Measurements from ENCODE around the gene SEMA6A. TPM values are rescaled to one million over a fixed set of nuclear protein-coding genes. Genes with fewer than 3 reads are reported as not detected.

The SEMA6A gene
- polyA plus RNA-seq, 2 donors, result 1.4 to 1.6 TPM

DNA sequence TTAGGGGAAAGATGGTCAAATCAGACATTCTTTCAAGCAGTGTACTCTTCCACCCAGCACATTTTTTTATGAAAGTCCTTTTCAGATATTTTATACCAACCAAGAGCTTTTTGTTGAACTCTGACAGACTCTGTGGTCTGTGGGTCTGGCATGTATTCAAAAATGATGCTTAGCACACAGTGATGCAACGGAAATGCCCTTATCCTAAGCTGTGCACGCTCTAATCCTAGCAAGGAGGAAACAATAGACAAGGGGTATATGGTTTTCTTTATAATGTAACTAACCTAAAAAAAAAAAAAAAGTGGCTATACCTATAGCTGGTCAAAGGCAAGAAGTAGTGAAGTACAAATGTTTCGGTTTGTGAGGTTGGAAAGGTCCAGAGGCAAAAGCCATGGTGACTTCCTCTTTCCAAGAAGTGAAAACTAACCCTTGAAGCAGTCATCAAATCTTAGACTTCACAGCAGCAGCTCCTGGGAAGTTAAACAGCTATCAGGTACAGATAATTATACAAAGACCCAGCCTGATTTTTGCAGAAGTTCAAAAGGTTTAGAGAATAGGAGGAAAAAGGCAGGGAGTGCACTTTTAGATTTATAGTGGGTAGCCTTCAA, 82.5 kb downstream of the SEMA6A start:
- no peak overlapping the region for H3K27ac ChIP-seq (ENCODE audit: low read depth in 2 of 2, low read length in 1 of 2)
- H3K9me3 ChIP-seq (ENCODE audit: control insufficient read depth in 2 of 2, insufficient read depth in 1 of 2, low read depth in 1 of 2, low read length in 1 of 2), result no peaks in the 10 kb centered on the region
- 64 to 68% methylated on average over 3 of the region's 3 CpGs for WGBS, 2 donors
- H3K4me1 ChIP-seq (ENCODE audit: control insufficient read depth in 2 of 2, insufficient read depth in 2 of 2, low read length in 1 of 2), result no peaks in the 10 kb centered on the region
- H3K36me3 ChIP-seq (ENCODE audit: control insufficient read depth in 2 of 2, insufficient read depth in 2 of 2, low read length in 1 of 2), result peaks cover 0 to 4% of the 10 kb centered on the region in 2 donors
- H3K27me3 ChIP-seq (ENCODE audit: control insufficient read depth in 1 of 2, insufficient read depth in 2 of 2, low read length in 2 of 2), result no peaks in the 10 kb centered on the region
- H3K4me3 ChIP-seq (ENCODE audit: low read depth in 1 of 2, low read length in 2 of 2), result no peak overlapping the region

- no peak overlapping the region for H3K27ac ChIP-seq (ENCODE audit: low read depth in 2 of 2, low read length in 1 of 2)
- WGBS, 2 donors, result 96% methylated on average over 6 of the region's 6 CpGs
- no peaks in the 10 kb centered on the region for H3K4me1 ChIP-seq (ENCODE audit: control insufficient read depth in 2 of 2, insufficient read depth in 2 of 2, low read length in 1 of 2)
These were observed 86.1 kb downstream of the SEMA6A start for GRCh38 chr5:116488356-116489041.

GRCh38 chr5:116487045-116487444, 87.6 kb downstream of the SEMA6A start:
- WGBS, 2 donors, result 70 to 85% methylated on average over 1 of the region's 1 CpG
- no peaks in the 10 kb centered on the region for H3K4me1 ChIP-seq (ENCODE audit: control insufficient read depth in 2 of 2, insufficient read depth in 2 of 2, low read length in 1 of 2)
- H3K27ac ChIP-seq (ENCODE audit: low read depth in 2 of 2, low read length in 1 of 2), result no peak overlapping the region
- no peaks in the 10 kb centered on the region for H3K27me3 ChIP-seq (ENCODE audit: control insufficient read depth in 1 of 2, insufficient read depth in 2 of 2, low read length in 2 of 2)
- no peak overlapping the region for H3K4me3 ChIP-seq (ENCODE audit: low read depth in 1 of 2, low read length in 2 of 2)
- no peaks in the 10 kb centered on the region for H3K9me3 ChIP-seq (ENCODE audit: control insufficient read depth in 2 of 2, insufficient read depth in 1 of 2, low read depth in 1 of 2, low read length in 1 of 2)
- H3K36me3 ChIP-seq (ENCODE audit: control insufficient read depth in 2 of 2, insufficient read depth in 2 of 2, low read length in 1 of 2), result peaks cover 2 to 3% of the 10 kb centered on the region in 2 donors

More at GRCh38 chr5:116488356-116489041, 86.1 kb downstream of the SEMA6A start:
- H3K9me3 ChIP-seq (ENCODE audit: control insufficient read depth in 2 of 2, insufficient read depth in 1 of 2, low read depth in 1 of 2, low read length in 1 of 2), result no peaks in the 10 kb centered on the region
- H3K4me3 ChIP-seq (ENCODE audit: low read depth in 1 of 2, low read length in 2 of 2), result no peak overlapping the region
- peaks cover 0 to 2% of the 10 kb centered on the region in 2 donors for H3K36me3 ChIP-seq (ENCODE audit: control insufficient read depth in 2 of 2, insufficient read depth in 2 of 2, low read length in 1 of 2)
- H3K27me3 ChIP-seq (ENCODE audit: control insufficient read depth in 1 of 2, insufficient read depth in 2 of 2, low read length in 2 of 2), result no peaks in the 10 kb centered on the region

DNA sequence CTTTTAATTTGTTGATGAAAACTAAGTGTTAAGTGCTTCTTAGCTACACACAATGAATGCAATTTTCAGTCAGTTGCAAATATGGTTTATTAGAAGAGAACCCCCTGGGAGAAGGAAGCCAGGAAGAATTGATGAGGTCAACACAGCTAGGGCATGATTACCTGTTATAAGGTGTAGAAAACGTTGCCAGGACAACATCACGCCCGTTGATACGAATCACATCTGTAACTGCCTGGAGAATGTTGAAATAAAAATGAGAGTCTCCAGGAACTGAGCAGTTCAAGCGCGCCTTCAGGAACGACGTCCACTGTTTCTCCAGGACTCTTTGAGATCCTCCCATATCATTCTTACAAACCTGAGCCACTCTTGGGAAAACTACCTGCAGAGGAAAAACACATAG, 88.0 kb downstream of the SEMA6A start:
- no peak overlapping the region for H3K4me3 ChIP-seq (ENCODE audit: low read depth in 1 of 2, low read length in 2 of 2)
- no peaks in the 10 kb centered on the region for H3K27me3 ChIP-seq (ENCODE audit: control insufficient read depth in 1 of 2, insufficient read depth in 2 of 2, low read length in 2 of 2)
- H3K36me3 ChIP-seq (ENCODE audit: control insufficient read depth in 2 of 2, insufficient read depth in 2 of 2, low read length in 1 of 2), result peaks cover 2 to 3% of the 10 kb centered on the region in 2 donors
- WGBS, 2 donors, result 72 to 74% methylated on average over 8 of the region's 8 CpGs
- H3K27ac ChIP-seq (ENCODE audit: low read depth in 2 of 2, low read length in 1 of 2), result no peak overlapping the region
- no peaks in the 10 kb centered on the region for H3K9me3 ChIP-seq (ENCODE audit: control insufficient read depth in 2 of 2, insufficient read depth in 1 of 2, low read depth in 1 of 2, low read length in 1 of 2)
- H3K4me1 ChIP-seq (ENCODE audit: control insufficient read depth in 2 of 2, insufficient read depth in 2 of 2, low read length in 1 of 2), result no peaks in the 10 kb centered on the region

- Histone ChIP-seq H3K4me1 (ENCODE audit: control insufficient read depth in 2 of 2, insufficient read depth in 2 of 2, low read length in 1 of 2) (no peaks in the 10 kb centered on the region), H3K27me3 (ENCODE audit: control insufficient read depth in 1 of 2, insufficient read depth in 2 of 2, low read length in 2 of 2) (no peaks in the 10 kb centered on the region), H3K36me3 (ENCODE audit: control insufficient read depth in 2 of 2, insufficient read depth in 2 of 2, low read length in 1 of 2) (peaks cover 3 to 5% of the 10 kb centered on the region in 2 donors), H3K27ac (ENCODE audit: low read depth in 2 of 2, low read length in 1 of 2) (no peak overlapping the region), H3K4me3 (ENCODE audit: low read depth in 1 of 2, low read length in 2 of 2) (no peak overlapping the region), H3K9me3 (ENCODE audit: control insufficient read depth in 2 of 2, insufficient read depth in 1 of 2, low read depth in 1 of 2, low read length in 1 of 2) (no peaks in the 10 kb centered on the region)
- 92 to 94% methylated on average over 4 of the region's 4 CpGs for WGBS, 2 donors
These were observed 90.0 kb downstream of the SEMA6A start for GRCh38 chr5:116484645-116485044.

DNA sequence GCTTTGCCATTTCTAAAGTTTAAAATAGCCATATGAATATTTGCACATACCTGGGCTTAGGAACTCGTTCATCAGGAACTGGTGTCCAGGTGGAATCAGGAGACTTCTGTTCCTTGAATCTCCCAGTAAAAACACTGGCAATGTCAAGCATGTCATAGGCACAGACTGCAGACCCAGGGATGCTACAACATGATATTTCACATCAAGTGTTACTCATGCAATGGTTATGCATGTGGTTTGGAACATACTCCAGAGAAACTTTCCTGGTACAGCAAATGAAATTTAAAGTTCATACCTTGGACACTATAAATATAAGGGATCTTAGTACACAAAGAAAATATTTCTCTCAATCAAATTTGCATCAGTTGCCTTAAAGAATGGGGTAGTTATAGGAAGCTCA, 92.2 kb downstream of the SEMA6A start:
- peaks cover 6 to 12% of the 10 kb centered on the region in 2 donors for H3K36me3 ChIP-seq (ENCODE audit: control insufficient read depth in 2 of 2, insufficient read depth in 2 of 2, low read length in 1 of 2)
- H3K27ac ChIP-seq (ENCODE audit: low read depth in 2 of 2, low read length in 1 of 2), result no peak overlapping the region
- H3K9me3 ChIP-seq (ENCODE audit: control insufficient read depth in 2 of 2, insufficient read depth in 1 of 2, low read depth in 1 of 2, low read length in 1 of 2), result peaks cover 0 to 4% of the 10 kb centered on the region in 2 donors
- H3K4me1 ChIP-seq (ENCODE audit: control insufficient read depth in 2 of 2, insufficient read depth in 2 of 2, low read length in 1 of 2), result no peaks in the 10 kb centered on the region
- H3K4me3 ChIP-seq (ENCODE audit: low read depth in 1 of 2, low read length in 2 of 2), result no peak overlapping the region
- H3K27me3 ChIP-seq (ENCODE audit: control insufficient read depth in 1 of 2, insufficient read depth in 2 of 2, low read length in 2 of 2), result no peaks in the 10 kb centered on the region
- 84% methylated on average over 1 of the region's 1 CpG for WGBS, 2 donors

DNA sequence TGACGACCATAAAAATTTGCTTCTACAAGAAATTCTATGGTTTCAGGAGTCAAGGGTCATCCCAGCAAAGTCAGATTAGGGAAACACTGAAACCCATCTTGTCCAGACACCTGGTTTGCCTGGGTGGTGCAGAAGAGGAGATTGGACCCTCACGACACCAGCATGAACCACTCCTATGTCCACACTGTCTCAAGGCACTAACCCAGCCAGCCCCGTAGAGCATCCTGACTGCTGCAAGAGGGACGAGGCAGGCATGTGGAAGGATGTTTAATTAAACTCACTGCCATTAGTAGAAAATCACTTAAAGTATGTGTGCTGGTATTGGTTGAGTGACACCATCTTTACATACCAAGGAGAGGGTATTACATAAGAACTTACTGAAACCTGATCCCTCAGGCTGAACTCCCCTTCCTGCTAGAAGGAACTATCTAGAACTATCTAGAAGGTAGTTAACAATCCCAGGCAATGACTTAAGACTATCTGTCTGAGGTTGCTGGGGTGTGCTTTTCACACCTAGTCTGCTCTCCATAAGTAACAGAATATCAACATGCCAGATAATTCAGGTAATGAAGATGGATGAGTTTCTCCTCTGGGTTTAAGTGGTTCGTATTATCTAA, 93.6 kb downstream of the SEMA6A start:
- WGBS, 2 donors, result 93 to 95% methylated on average over 5 of the region's 5 CpGs
- peaks cover 0 to 4% of the 10 kb centered on the region in 2 donors for H3K9me3 ChIP-seq (ENCODE audit: control insufficient read depth in 2 of 2, insufficient read depth in 1 of 2, low read depth in 1 of 2, low read length in 1 of 2)
- no peak overlapping the region for H3K27ac ChIP-seq (ENCODE audit: low read depth in 2 of 2, low read length in 1 of 2)
- peaks cover 6 to 12% of the 10 kb centered on the region in 2 donors for H3K36me3 ChIP-seq (ENCODE audit: control insufficient read depth in 2 of 2, insufficient read depth in 2 of 2, low read length in 1 of 2)
- H3K4me3 ChIP-seq (ENCODE audit: low read depth in 1 of 2, low read length in 2 of 2), result no peak overlapping the region
- H3K27me3 ChIP-seq (ENCODE audit: control insufficient read depth in 1 of 2, insufficient read depth in 2 of 2, low read length in 2 of 2), result no peaks in the 10 kb centered on the region
- H3K4me1 ChIP-seq (ENCODE audit: control insufficient read depth in 2 of 2, insufficient read depth in 2 of 2, low read length in 1 of 2), result no peaks in the 10 kb centered on the region

DNA sequence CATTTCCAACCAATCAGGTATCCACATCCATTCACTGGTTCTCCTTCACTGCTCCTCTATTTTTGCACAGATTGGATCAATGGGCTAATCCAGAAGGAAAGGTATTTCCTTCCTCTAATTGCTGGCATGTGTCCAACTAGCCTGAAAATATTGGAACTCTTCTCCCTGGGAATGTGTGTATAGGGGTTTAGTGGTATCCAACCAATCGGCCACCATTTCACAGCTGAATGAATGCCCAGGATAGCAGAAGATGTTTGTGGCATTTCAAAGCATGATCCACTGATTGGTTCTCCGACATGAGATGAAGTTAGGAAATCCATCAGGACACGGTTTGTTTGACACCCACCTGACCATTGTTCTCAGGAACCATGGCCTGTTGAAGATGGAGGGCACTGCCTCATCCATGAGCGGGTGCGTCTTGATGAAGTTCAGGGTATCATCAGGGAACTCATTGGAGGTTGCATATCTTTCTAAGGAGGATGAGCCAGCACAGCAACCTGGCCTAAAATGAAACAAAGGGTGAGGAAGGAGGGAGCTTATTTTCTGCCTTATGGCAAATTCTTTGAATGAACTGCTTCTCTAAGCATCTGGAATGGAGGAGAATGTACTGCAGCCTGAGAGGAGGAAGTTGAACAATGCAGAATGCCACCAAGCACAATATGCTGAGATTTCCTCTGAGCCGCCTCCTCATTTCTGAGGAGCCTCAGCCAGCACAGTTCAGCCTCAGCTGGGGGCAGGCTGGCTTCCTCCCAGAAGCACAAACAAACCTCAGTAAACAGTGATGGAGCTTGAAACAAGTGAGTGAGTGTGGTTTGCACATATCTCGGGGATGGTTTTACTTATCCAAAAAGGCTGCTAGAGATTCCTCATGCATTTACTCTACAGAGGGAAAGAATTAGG, 94.6 kb downstream of the SEMA6A start:
- Histone ChIP-seq H3K27me3 (ENCODE audit: control insufficient read depth in 1 of 2, insufficient read depth in 2 of 2, low read length in 2 of 2) (no peaks in the 10 kb centered on the region), H3K36me3 (ENCODE audit: control insufficient read depth in 2 of 2, insufficient read depth in 2 of 2, low read length in 1 of 2) (peaks cover 6 to 12% of the 10 kb centered on the region in 2 donors), H3K4me1 (ENCODE audit: control insufficient read depth in 2 of 2, insufficient read depth in 2 of 2, low read length in 1 of 2) (no peaks in the 10 kb centered on the region), H3K9me3 (ENCODE audit: control insufficient read depth in 2 of 2, insufficient read depth in 1 of 2, low read depth in 1 of 2, low read length in 1 of 2) (peaks cover 0 to 4% of the 10 kb centered on the region in 2 donors), H3K4me3 (ENCODE audit: low read depth in 1 of 2, low read length in 2 of 2) (no peak overlapping the region), H3K27ac (ENCODE audit: low read depth in 2 of 2, low read length in 1 of 2) (no peak overlapping the region)
- WGBS, 2 donors, result 86 to 88% methylated on average over 7 of the region's 7 CpGs

- no peak overlapping the region for H3K4me3 ChIP-seq (ENCODE audit: low read depth in 1 of 2, low read length in 2 of 2)
- no peaks in the 10 kb centered on the region for H3K4me1 ChIP-seq (ENCODE audit: control insufficient read depth in 2 of 2, insufficient read depth in 2 of 2, low read length in 1 of 2)
- peaks cover 6 to 15% of the 10 kb centered on the region in 2 donors for H3K36me3 ChIP-seq (ENCODE audit: control insufficient read depth in 2 of 2, insufficient read depth in 2 of 2, low read length in 1 of 2)
- WGBS, 2 donors, result 83% methylated on average over 2 of the region's 2 CpGs
- H3K9me3 ChIP-seq (ENCODE audit: control insufficient read depth in 2 of 2, insufficient read depth in 1 of 2, low read depth in 1 of 2, low read length in 1 of 2), result peaks cover 0 to 4% of the 10 kb centered on the region in 2 donors
- no peak overlapping the region for H3K27ac ChIP-seq (ENCODE audit: low read depth in 2 of 2, low read length in 1 of 2)
- H3K27me3 ChIP-seq (ENCODE audit: control insufficient read depth in 1 of 2, insufficient read depth in 2 of 2, low read length in 2 of 2), result no peaks in the 10 kb centered on the region
These were observed 96.1 kb downstream of the SEMA6A start for GRCh38 chr5:116478491-116478890.
